ENCODE measurements around the gene CDH13.

- TF ChIP-seq CEBPB (IDR thresholded peaks at IDR 0.05) (no peak), EP300 (IDR thresholded peaks at IDR 0.05) (no peak), JUN (IDR thresholded peaks at IDR 0.05) (no peak), POLR2A (IDR thresholded peaks at IDR 0.05; ENCODE audit: low read length) (no peak), CBX2 (IDR thresholded peaks at IDR 0.05; ENCODE audit: borderline replicate concordance, low read depth) (no peak)
- TF ChIP-seq, protein P1, sequence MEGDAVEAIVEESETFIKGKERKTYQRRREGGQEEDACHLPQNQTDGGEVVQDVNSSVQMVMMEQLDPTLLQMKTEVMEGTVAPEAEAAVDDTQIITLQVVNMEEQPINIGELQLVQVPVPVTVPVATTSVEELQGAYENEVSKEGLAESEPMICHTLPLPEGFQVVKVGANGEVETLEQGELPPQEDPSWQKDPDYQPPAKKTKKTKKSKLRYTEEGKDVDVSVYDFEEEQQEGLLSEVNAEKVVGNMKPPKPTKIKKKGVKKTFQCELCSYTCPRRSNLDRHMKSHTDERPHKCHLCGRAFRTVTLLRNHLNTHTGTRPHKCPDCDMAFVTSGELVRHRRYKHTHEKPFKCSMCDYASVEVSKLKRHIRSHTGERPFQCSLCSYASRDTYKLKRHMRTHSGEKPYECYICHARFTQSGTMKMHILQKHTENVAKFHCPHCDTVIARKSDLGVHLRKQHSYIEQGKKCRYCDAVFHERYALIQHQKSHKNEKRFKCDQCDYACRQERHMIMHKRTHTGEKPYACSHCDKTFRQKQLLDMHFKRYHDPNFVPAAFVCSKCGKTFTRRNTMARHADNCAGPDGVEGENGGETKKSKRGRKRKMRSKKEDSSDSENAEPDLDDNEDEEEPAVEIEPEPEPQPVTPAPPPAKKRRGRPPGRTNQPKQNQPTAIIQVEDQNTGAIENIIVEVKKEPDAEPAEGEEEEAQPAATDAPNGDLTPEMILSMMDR (IDR thresholded peaks at IDR 0.05) = no peak
Measured at GRCh38 chr16:82972331-82972919, 345.7 kb downstream of the CDH13 start.
